Parathyroid adenoma (tissue), 2 donors: Measurements from ENCODE around the gene BPIFA2.

Source experiments
- H2AFZ ChIP-seq: fragments of 300-600 bp; sonication (generic); one replicate; pipeline ENCODE4 v1.7.0; 2017; ENCODE audit warnings: antibody characterized with exemption, mild to moderate bottlenecking
- H3K27ac ChIP-seq: fragments of 300-600 bp; sonication (generic); one replicate; pipeline ENCODE4 v1.7.0; 2017
- H3K27me3 ChIP-seq: fragments of 300-600 bp; sonication (generic); one replicate; pipeline ENCODE4 v1.7.0; 2017; ENCODE audit warnings: low read length; ENCODE audit not compliant: control insufficient read depth, insufficient read depth
- H3K36me3 ChIP-seq: fragments of 300-600 bp; sonication (generic); one replicate; pipeline ENCODE4 v1.7.0; 2017; ENCODE audit warnings: low read length; ENCODE audit not compliant: control insufficient read depth, insufficient read depth
- H3K4me1 ChIP-seq: fragments of 300-600 bp; sonication (generic); one replicate; pipeline ENCODE4 v1.7.0; 2017; ENCODE audit warnings: control low read depth
- H3K4me2 ChIP-seq: fragments of 300-600 bp; sonication (generic); one replicate; pipeline ENCODE4 v1.7.0; 2017; ENCODE audit warnings: low read length
- H3K4me3 ChIP-seq: fragments of 300-600 bp; sonication (generic); one replicate; pipeline ENCODE4 v1.7.0; 2017; ENCODE audit warnings: low read depth, low read length
- H3K79me2 ChIP-seq: fragments of 300-600 bp; sonication (generic); one replicate; pipeline ENCODE4 v1.7.0; 2017; ENCODE audit warnings: control low read depth
- H3K9ac ChIP-seq: fragments of 300-600 bp; sonication (generic); one replicate; pipeline ENCODE4 v1.7.0; 2017; ENCODE audit warnings: mild to moderate bottlenecking
- H3K9me3 ChIP-seq: fragments of 300-600 bp; sonication (generic); one replicate; pipeline ENCODE4 v1.7.0; 2017; ENCODE audit warnings: low read length; ENCODE audit not compliant: control insufficient read depth
- TF ChIP-seq, protein P1 (sequence below): fragments of 300-600 bp; sonication (generic); IDR thresholded peaks from one replicate; pipeline ENCODE4 v1.7.0; 2017; ENCODE audit warnings: antibody characterized with exemption, mild to moderate bottlenecking
- donor health status: primary hyperparathyroidism.

Gene BPIFA2

DNA sequence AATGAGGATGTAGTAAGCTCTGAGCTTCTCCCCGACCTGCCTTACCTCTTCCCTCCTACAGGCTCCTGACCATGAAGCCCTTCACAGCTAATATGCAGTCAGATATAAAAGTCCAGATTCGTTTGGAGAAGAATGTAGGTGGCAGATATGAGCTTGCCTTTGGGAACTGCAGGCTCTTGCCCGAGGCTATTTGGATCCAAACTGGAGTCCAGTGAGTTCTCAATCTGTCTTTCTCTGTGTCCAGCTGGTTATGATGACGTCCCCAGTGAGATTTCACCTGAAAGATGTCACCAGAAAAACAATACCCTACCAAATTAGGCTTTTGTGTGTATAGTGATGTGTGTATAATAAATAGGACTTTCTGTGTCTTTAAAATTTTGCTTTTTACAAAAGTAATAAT lies 34.5 kb downstream of the BPIFA2 start:
- no peak overlapping the region for H3K27ac ChIP-seq

DNA sequence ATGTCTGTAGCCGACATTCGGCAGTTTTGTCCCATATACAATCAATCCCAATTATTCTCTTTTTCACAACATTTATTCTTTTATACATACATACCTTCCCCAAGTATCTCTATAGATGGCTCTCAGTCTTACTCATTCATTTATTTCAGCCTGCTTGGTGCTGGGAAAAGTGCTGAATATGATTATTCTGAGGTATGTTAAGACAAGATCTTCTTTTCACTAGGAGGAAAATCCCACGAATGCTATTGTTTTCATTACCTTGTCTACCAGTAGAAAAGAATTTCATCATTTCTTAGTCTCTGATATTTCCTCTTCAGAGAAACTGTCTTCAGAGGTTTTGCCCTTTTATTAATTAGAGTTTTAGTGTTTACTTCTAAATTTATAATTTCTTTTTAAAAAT lies 35.5 kb downstream of the BPIFA2 start:
- H3K4me3 ChIP-seq, result no peak overlapping the region
- no peak overlapping the region for H3K9ac ChIP-seq
- TF ChIP-seq, protein P1, sequence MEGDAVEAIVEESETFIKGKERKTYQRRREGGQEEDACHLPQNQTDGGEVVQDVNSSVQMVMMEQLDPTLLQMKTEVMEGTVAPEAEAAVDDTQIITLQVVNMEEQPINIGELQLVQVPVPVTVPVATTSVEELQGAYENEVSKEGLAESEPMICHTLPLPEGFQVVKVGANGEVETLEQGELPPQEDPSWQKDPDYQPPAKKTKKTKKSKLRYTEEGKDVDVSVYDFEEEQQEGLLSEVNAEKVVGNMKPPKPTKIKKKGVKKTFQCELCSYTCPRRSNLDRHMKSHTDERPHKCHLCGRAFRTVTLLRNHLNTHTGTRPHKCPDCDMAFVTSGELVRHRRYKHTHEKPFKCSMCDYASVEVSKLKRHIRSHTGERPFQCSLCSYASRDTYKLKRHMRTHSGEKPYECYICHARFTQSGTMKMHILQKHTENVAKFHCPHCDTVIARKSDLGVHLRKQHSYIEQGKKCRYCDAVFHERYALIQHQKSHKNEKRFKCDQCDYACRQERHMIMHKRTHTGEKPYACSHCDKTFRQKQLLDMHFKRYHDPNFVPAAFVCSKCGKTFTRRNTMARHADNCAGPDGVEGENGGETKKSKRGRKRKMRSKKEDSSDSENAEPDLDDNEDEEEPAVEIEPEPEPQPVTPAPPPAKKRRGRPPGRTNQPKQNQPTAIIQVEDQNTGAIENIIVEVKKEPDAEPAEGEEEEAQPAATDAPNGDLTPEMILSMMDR, result no peak
- no peak overlapping the region for H3K4me2 ChIP-seq
- no peaks in the 10 kb centered on the region for H3K27me3 ChIP-seq
- no peak overlapping the region for H2AFZ ChIP-seq
- no peaks in the 10 kb centered on the region for H3K4me1 ChIP-seq
- no peaks in the 10 kb centered on the region for H3K36me3 ChIP-seq
- no peaks in the 10 kb centered on the region for H3K9me3 ChIP-seq
- H3K79me2 ChIP-seq, result no peaks in the 10 kb centered on the region
- H3K27ac ChIP-seq, result no peak overlapping the region

More for the DNA sequence above, 34.5 kb downstream of the BPIFA2 start:
- H3K4me3 ChIP-seq, result no peak overlapping the region
- H3K9ac ChIP-seq, result no peak overlapping the region
- H3K79me2 ChIP-seq, result no peaks in the 10 kb centered on the region
- no peaks in the 10 kb centered on the region for H3K4me1 ChIP-seq
- H3K27me3 ChIP-seq, result no peaks in the 10 kb centered on the region
- H2AFZ ChIP-seq, result no peak overlapping the region
- H3K36me3 ChIP-seq, result no peaks in the 10 kb centered on the region
- TF ChIP-seq, protein P1, result no peak
- H3K9me3 ChIP-seq, result no peaks in the 10 kb centered on the region
- H3K4me2 ChIP-seq, result no peak overlapping the region

DNA sequence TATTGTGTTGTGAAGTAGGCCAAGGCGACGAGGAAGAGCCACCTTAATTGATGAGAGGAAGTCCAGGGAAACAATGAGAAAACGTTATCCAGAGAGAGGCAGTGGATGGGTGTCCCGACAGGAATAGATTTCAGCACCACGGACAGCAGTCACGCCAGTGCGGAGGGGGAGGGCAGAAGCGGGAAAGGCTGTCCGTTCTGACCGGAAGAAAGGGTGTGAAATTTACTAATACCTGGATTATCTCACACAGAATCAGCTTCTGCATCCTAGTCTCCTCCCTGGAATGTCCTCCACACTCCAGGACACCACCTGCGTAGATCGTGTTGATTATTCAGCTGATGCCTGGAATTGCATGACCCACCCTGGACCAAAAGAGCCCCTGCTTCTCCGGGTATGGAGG lies 41.8 kb downstream of the BPIFA2 start:
- Histone ChIP-seq H3K4me2 (no peak overlapping the region), H3K27me3 (no peaks in the 10 kb centered on the region), H3K4me1 (no peaks in the 10 kb centered on the region), H3K36me3 (no peaks in the 10 kb centered on the region), H3K79me2 (no peaks in the 10 kb centered on the region), H2AFZ (peak overlapping the region; percentile 25), H3K27ac (no peak overlapping the region), H3K4me3 (no peak overlapping the region), H3K9me3 (no peaks in the 10 kb centered on the region), H3K9ac (no peak overlapping the region)
- TF ChIP-seq, protein P1, result no peak

DNA sequence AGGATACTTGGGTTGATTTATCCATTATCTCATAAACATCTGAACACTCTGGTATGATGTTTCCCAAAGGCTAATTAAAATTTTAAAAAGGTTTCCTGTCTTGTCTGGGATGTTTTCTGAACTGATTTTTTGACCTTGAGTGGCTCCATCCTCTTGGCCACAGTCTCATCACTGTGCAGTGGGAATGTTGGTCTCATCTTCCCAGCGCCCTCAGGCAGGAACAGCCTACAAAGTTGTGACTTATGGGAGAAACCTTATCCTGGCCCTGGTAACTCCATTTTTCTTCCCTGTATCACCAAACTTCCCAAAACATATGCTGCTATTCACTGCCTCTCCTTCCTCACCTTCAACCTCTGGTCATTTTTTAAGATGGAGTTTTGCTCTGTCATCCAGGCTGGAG lies 42.4 kb downstream of the BPIFA2 start:
- H3K4me1 ChIP-seq, result no peaks in the 10 kb centered on the region
- H3K79me2 ChIP-seq, result no peaks in the 10 kb centered on the region
- no peak overlapping the region for H3K4me3 ChIP-seq
- H3K27me3 ChIP-seq, result no peaks in the 10 kb centered on the region
- TF ChIP-seq, protein P1, result no peak
- no peak overlapping the region for H3K27ac ChIP-seq
- H3K36me3 ChIP-seq, result no peaks in the 10 kb centered on the region
- H3K4me2 ChIP-seq, result no peak overlapping the region
- no peaks in the 10 kb centered on the region for H3K9me3 ChIP-seq
- no peak overlapping the region for H3K9ac ChIP-seq
- no peak overlapping the region for H2AFZ ChIP-seq

DNA sequence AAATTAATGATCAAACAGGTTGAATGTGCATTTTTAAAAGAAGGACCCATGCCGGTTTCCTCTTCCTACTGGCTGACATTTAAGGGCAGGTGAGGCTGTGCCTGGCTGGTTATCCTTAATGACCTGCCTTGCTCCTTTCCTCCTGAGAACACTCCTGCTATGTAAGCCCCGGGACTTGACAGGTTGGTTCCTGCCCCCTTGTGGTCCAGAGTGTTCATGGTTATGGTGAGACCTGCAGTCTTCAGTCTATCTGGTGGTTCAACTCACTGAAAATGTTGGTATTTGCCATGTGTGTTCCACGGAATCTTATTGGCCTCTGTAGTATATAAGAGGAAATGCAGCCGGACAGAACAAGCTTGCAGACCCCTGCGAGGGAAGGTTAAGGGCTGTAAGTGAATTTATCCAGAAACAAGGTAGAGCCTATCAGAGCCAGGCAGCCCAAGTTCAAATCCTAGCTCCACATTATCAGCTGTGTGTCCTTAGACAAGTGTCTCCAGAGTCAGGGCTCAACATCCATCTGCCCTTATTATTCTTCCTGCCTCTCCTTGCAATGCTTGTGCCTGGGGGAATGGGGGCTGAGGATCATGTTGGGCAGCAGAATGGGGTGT lies 44.0 kb downstream of the BPIFA2 start:
- TF ChIP-seq, protein P1, result peak; percentile 62
- Histone ChIP-seq H3K9ac (no peak overlapping the region), H3K36me3 (no peaks in the 10 kb centered on the region), H3K4me2 (no peak overlapping the region), H3K9me3 (no peaks in the 10 kb centered on the region), H3K4me3 (no peak overlapping the region), H3K27me3 (no peaks in the 10 kb centered on the region), H3K27ac (no peak overlapping the region), H3K79me2 (no peaks in the 10 kb centered on the region), H3K4me1 (no peaks in the 10 kb centered on the region), H2AFZ (no peak overlapping the region)
